ENCODE measurements around the gene PLS1.

DNA sequence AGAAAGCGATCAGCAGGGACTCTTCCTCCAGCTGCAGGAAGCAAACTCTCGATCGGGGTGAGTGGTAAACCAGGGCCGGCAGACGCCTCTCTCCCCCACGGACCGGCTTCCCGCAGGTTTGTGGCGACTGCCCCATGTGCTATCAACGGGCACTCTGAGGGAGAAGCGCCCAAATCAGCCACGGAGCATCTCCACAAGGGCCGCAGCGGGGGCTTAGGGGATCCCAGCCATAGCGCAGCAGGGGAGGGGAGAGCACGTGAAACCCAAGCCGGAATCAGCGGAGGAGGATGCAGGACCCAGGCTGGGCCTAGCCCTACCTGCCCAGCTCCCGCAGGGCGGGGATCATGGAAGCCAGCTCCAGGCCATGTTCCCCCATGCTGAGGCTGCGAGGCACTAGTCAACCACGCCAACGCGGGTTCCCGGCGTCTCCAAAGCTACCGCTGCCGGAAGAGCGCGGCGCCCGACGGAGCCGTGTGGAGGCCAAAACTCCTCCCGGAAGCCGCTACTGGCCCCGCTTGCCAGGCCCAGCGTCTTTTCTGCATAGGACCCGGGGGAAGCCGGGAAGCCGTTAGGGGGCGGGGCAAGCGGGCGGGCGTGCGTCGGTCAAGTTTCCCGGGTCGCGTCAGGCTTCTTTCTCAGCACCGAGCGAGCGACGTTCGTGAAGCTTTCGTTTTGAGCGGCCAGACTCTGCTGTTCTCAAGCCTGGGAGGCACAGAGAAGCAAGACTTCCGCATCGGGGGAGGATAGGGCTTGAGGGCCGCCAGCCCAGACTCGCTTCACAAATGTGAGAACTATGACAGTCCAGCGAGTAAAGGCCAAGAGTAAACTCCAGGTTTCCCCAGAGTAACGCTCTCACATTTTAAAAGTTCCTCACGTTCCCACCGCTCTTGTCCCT, 17.6 kb upstream of the PLS1 start, which contains the start of gene ATR:
- TF ChIP-seq, protein P1, sequence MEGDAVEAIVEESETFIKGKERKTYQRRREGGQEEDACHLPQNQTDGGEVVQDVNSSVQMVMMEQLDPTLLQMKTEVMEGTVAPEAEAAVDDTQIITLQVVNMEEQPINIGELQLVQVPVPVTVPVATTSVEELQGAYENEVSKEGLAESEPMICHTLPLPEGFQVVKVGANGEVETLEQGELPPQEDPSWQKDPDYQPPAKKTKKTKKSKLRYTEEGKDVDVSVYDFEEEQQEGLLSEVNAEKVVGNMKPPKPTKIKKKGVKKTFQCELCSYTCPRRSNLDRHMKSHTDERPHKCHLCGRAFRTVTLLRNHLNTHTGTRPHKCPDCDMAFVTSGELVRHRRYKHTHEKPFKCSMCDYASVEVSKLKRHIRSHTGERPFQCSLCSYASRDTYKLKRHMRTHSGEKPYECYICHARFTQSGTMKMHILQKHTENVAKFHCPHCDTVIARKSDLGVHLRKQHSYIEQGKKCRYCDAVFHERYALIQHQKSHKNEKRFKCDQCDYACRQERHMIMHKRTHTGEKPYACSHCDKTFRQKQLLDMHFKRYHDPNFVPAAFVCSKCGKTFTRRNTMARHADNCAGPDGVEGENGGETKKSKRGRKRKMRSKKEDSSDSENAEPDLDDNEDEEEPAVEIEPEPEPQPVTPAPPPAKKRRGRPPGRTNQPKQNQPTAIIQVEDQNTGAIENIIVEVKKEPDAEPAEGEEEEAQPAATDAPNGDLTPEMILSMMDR (conservative IDR thresholded peaks at IDR 0.05; ENCODE audit: low read depth, low read length): no peak
- TF ChIP-seq EZH2 (IDR thresholded peaks at IDR 0.05; ENCODE audit: borderline replicate concordance, low read depth, low read length, poor library complexity, severe bottlenecking): no peak

Measured in A673 (cell line).